OCI-LY3 (cell line): ENCODE data around the gene LSR.

Experiments used
- EZH2phosphoT487 ChIP-seq: fragments of 200-600 bp; shearing (Covaris generic); IDR thresholded peaks from 2 replicates; pipeline ENCODE4 v1.6.1; 2018; ENCODE audit warnings: antibody characterized with exemption, mixed run types, low read depth
- TF ChIP-seq, protein P1 (sequence below): fragments of 200-600, 300-600 bp; sonication (generic); IDR thresholded peaks from 2 replicates; pipeline ENCODE4 v1.5.1; 2014; ENCODE audit warnings: antibody characterized with exemption, low read length, low read depth

DNA sequence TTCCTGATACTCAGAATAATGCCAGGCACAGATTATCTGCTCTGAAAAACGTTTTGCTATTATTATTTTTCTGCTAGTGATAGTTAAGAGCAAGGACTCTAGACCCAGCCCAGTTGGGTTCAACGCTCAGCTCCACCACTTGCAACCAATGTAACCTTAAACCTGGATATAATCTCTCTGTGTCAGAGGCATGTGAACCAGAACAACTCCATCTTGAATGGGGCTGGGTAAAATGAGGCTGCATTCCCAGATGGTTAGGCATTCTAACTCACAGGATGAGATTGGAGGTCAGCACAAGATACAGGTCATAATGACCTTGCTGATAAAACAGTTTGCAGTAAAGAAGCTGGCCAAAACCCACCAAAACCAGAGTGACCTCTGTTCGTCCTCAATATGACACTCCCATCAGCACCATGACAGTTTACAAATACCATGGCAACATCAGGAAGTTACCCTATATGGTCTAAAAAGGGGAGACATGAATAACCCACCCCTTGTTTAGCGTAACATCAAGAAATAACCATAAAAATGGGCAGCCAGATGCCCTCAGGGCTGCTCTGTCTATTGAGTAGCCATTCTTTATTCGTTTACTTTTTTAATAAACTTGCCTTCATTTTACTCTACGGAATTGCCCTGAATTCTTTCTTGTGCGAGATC is 33.9 kb upstream of the LSR start:
- TF ChIP-seq, protein P1, sequence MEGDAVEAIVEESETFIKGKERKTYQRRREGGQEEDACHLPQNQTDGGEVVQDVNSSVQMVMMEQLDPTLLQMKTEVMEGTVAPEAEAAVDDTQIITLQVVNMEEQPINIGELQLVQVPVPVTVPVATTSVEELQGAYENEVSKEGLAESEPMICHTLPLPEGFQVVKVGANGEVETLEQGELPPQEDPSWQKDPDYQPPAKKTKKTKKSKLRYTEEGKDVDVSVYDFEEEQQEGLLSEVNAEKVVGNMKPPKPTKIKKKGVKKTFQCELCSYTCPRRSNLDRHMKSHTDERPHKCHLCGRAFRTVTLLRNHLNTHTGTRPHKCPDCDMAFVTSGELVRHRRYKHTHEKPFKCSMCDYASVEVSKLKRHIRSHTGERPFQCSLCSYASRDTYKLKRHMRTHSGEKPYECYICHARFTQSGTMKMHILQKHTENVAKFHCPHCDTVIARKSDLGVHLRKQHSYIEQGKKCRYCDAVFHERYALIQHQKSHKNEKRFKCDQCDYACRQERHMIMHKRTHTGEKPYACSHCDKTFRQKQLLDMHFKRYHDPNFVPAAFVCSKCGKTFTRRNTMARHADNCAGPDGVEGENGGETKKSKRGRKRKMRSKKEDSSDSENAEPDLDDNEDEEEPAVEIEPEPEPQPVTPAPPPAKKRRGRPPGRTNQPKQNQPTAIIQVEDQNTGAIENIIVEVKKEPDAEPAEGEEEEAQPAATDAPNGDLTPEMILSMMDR = no peak
- no peak for TF ChIP-seq EZH2phosphoT487
